ENCODE data around the gene ATP5F1A.

The ATP5F1A gene

GRCh38 chr18:46071653-46072375, 26.3 kb downstream of the ATP5F1A start, which contains the start of gene PSTPIP2:
PSTPIP2 (minus strand) TSS chr18:46072260; CDS start chr18:46072188, 72 bp downstream.
- Histone ChIP-seq H3K36me3 (replicated peaks; ENCODE audit: insufficient read depth, low read length) (no peaks in the 10 kb centered on the region), H3K9me2 (replicated peaks; ENCODE audit: insufficient read depth, low read length) (no peaks in the 10 kb centered on the region), H3K4me2 (ENCODE audit: low read depth, low read length) (peak within 1 kb of the TSS; percentile 68), H3K9me3 (replicated peaks; ENCODE audit: insufficient read depth, low read length) (no peaks in the 10 kb centered on the region), H4K20me1 (ENCODE audit: insufficient read depth, low read length) (no peaks in the 10 kb centered on the region), H3K27me3 (replicated peaks; ENCODE audit: insufficient read depth, low read length) (no peaks in the 10 kb centered on the region), H3K4me3 (ENCODE audit: low read length) (peak within 1 kb of the TSS; percentile 65), H2AFZ (ENCODE audit: low read length) (peak within 1 kb of the TSS; percentile 30), H3K4me1 (ENCODE audit: low read length) (peaks cover 3% of the 10 kb centered on the region; the same call in 1 of the 2 replicates), H3F3A (ENCODE audit: insufficient read depth, low read length) (peaks cover 3% of the 10 kb centered on the region), H3K79me2 (ENCODE audit: low read length) (0 out of 2 replicates have a peak, but pooled peaks cover 3% of the 10 kb centered on the region), H3K9ac (ENCODE audit: low read length) (peak within 1 kb of the TSS; percentile 55; the same call in 1 of the 2 replicates), H3K27ac (ENCODE audit: low read length) (no peak within 1 kb of the TSS)
- no peak for DNase-seq
- no peak for TF ChIP-seq EZH2phosphoT487 (IDR thresholded peaks at IDR 0.05; ENCODE audit: low read length)
- no peak for TF ChIP-seq EZH2 (optimal IDR thresholded peaks at IDR 0.05; ENCODE audit: low read depth, low read length)
- TF ChIP-seq CTCF (IDR thresholded peaks at IDR 0.05; ENCODE audit: low read length) = no peak

- DNase-seq = no peak
- H3K4me1 ChIP-seq (ENCODE audit: low read length) = peaks cover 3% of the 10 kb centered on the region; the same call in 1 of the 2 replicates
- H2AFZ ChIP-seq (ENCODE audit: low read length) = 0 out of 2 replicates have a peak overlapping the region, but pooled peaks have one; percentile 30
Measured at GRCh38 chr18:46070815-46071652, 27.1 kb downstream of the ATP5F1A start.

GRCh38 chr18:46070232-46070631, 27.9 kb downstream of the ATP5F1A start:
- no peak overlapping the region for H2AFZ ChIP-seq (ENCODE audit: low read length)
- TF ChIP-seq EZH2 (optimal IDR thresholded peaks at IDR 0.05; ENCODE audit: low read depth, low read length) = no peak
- TF ChIP-seq EZH2phosphoT487 (IDR thresholded peaks at IDR 0.05; ENCODE audit: low read length) = no peak
- TF ChIP-seq CTCF (IDR thresholded peaks at IDR 0.05; ENCODE audit: low read length) = no peak
- peaks cover 3% of the 10 kb centered on the region; the same call in 1 of the 2 replicates for H3K4me1 ChIP-seq (ENCODE audit: low read length)
- H3K9ac ChIP-seq (ENCODE audit: low read length) = no peak overlapping the region
- no peak overlapping the region for H3K4me2 ChIP-seq (ENCODE audit: low read depth, low read length)
- no peak overlapping the region for H3K27ac ChIP-seq (ENCODE audit: low read length)
- H3K9me3 ChIP-seq (replicated peaks; ENCODE audit: insufficient read depth, low read length) = no peaks in the 10 kb centered on the region
- 0 out of 2 replicates have a peak, but pooled peaks cover 3% of the 10 kb centered on the region for H3K79me2 ChIP-seq (ENCODE audit: low read length)
- no peaks in the 10 kb centered on the region for H3K9me2 ChIP-seq (replicated peaks; ENCODE audit: insufficient read depth, low read length)
- no peak overlapping the region for H3K4me3 ChIP-seq (ENCODE audit: low read length)
- H4K20me1 ChIP-seq (ENCODE audit: insufficient read depth, low read length) = no peaks in the 10 kb centered on the region
- no peaks in the 10 kb centered on the region; the same call in 1 of the 2 replicates for H3F3A ChIP-seq (ENCODE audit: insufficient read depth, low read length)
- no peaks in the 10 kb centered on the region for H3K27me3 ChIP-seq (replicated peaks; ENCODE audit: insufficient read depth, low read length)
- DNase-seq = no peak
- H3K36me3 ChIP-seq (replicated peaks; ENCODE audit: insufficient read depth, low read length) = no peaks in the 10 kb centered on the region

More at GRCh38 chr18:46070815-46071652, 27.1 kb downstream of the ATP5F1A start:
- no peak for TF ChIP-seq EZH2 (optimal IDR thresholded peaks at IDR 0.05; ENCODE audit: low read depth, low read length)
- no peaks in the 10 kb centered on the region for H3K36me3 ChIP-seq (replicated peaks; ENCODE audit: insufficient read depth, low read length)
- H3K4me3 ChIP-seq (ENCODE audit: low read length) = peak overlapping the region; percentile 65
- H3K9ac ChIP-seq (ENCODE audit: low read length) = peak overlapping the region; percentile 55; the same call in 1 of the 2 replicates
- no peaks in the 10 kb centered on the region for H3K9me2 ChIP-seq (replicated peaks; ENCODE audit: insufficient read depth, low read length)
- no peaks in the 10 kb centered on the region for H3K9me3 ChIP-seq (replicated peaks; ENCODE audit: insufficient read depth, low read length)
- H3K79me2 ChIP-seq (ENCODE audit: low read length) = 0 out of 2 replicates have a peak, but pooled peaks cover 3% of the 10 kb centered on the region
- peak overlapping the region; percentile 68; the same call in 1 of the 2 replicates for H3K4me2 ChIP-seq (ENCODE audit: low read depth, low read length)
- no peaks in the 10 kb centered on the region; the same call in 1 of the 2 replicates for H3F3A ChIP-seq (ENCODE audit: insufficient read depth, low read length)
- no peaks in the 10 kb centered on the region for H3K27me3 ChIP-seq (replicated peaks; ENCODE audit: insufficient read depth, low read length)
- no peaks in the 10 kb centered on the region for H4K20me1 ChIP-seq (ENCODE audit: insufficient read depth, low read length)
- no peak overlapping the region for H3K27ac ChIP-seq (ENCODE audit: low read length)
